Vagina (tissue), 2 donors: ENCODE data around the gene GFAP.

Experiments used
- POLR2A ChIP-seq, 2 donors: fragments of 450-650 bp; IDR thresholded peaks; one replicate each; pipeline ENCODE4 v1.6.1; 2017; ENCODE audit warnings: antibody characterized with exemption in 2 of 2, mild to moderate bottlenecking in 2 of 2, moderate library complexity in 2 of 2
- POLR2AphosphoS5 ChIP-seq, 2 donors: sonication (generic); formaldehyde crosslinking; IDR thresholded peaks; one replicate each; pipeline ENCODE4 v1.9.0; 2017; ENCODE audit warnings: antibody characterized with exemption in 2 of 2, mild to moderate bottlenecking in 2 of 2, low read depth in 1 of 2; ENCODE audit not compliant: insufficient read depth in 1 of 2
- TF ChIP-seq, protein P1 (sequence below), 3 experiments: fragments of 450-650 bp in 2 of 3; fragments of 200-600 bp in 1 of 3; sonication (generic) in 1 of 3; IDR thresholded peaks; one replicate each; pipeline ENCODE4 v1.5.1; 2017 to 2019; ENCODE audit warnings: antibody characterized with exemption in 3 of 3, mild to moderate bottlenecking in 2 of 3, moderate library complexity in 2 of 3

DNA sequence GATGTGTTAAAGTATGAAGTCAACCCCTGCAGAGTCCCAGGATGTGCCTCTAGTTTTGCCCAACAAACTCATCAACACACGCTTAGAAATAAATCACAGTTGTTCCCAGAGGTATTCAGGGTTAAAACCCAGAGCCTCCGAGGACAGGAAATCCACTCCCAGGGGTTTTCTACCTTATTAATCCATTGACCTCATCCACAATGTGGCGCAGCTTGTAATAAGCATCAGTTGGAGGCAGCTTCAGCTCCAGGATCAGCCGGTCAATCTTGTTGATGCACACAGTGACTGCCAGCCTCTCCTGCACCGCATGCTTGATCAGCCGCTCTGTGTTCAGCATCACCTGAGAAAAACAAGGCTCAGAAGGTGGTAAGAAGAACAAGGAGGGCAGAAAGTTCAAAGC is 39.5 kb downstream of the GFAP start:
- TF ChIP-seq, protein P1, sequence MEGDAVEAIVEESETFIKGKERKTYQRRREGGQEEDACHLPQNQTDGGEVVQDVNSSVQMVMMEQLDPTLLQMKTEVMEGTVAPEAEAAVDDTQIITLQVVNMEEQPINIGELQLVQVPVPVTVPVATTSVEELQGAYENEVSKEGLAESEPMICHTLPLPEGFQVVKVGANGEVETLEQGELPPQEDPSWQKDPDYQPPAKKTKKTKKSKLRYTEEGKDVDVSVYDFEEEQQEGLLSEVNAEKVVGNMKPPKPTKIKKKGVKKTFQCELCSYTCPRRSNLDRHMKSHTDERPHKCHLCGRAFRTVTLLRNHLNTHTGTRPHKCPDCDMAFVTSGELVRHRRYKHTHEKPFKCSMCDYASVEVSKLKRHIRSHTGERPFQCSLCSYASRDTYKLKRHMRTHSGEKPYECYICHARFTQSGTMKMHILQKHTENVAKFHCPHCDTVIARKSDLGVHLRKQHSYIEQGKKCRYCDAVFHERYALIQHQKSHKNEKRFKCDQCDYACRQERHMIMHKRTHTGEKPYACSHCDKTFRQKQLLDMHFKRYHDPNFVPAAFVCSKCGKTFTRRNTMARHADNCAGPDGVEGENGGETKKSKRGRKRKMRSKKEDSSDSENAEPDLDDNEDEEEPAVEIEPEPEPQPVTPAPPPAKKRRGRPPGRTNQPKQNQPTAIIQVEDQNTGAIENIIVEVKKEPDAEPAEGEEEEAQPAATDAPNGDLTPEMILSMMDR (IDR thresholded peaks at IDR 0.05) = no peak
- TF ChIP-seq POLR2A (IDR thresholded peaks at IDR 0.05) (no peak), POLR2AphosphoS5 (IDR thresholded peaks at IDR 0.05; ENCODE audit: insufficient read depth in 1 of 2, low read depth in 1 of 2) (no peak)
